ENCODE measurements around the gene AP2B1. TPM values are rescaled to one million over a fixed set of nuclear protein-coding genes. Genes with fewer than 3 reads are reported as not detected.

AP2B1 gene
- polyA plus RNA-seq, 3 donors, result 23.5 to 48.2 (median 43.5) TPM

GRCh38 chr17:35733366-35733765, 146.2 kb downstream of the AP2B1 start:
- 87 to 94% (median 89%) methylated on average over 6 of the region's 6 CpGs for WGBS, 3 donors
- no peak overlapping the region for H3K27ac ChIP-seq (ENCODE audit: low read depth, low read length)

GRCh38 chr17:35734396-35734795, 147.3 kb downstream of the AP2B1 start:
- H3K27ac ChIP-seq (ENCODE audit: low read depth, low read length), result no peak overlapping the region
- 87 to 89% (median 89%) methylated on average over 7 of the region's 7 CpGs for WGBS, 3 donors

GRCh38 chr17:35735036-35735805, 148.1 kb downstream of the AP2B1 start:
- WGBS, 3 donors, result 84 to 89% (median 89%) methylated on average over 29 of the region's 29 CpGs
- no peak overlapping the region for H3K27ac ChIP-seq (ENCODE audit: low read depth, low read length)

- no peak overlapping the region for H3K27ac ChIP-seq (ENCODE audit: low read depth, low read length)
- WGBS, 3 donors, result 90 to 95% (median 93%) methylated on average over 5 of the region's 5 CpGs
Measured at GRCh38 chr17:35736236-35736635, 149.1 kb downstream of the AP2B1 start.

- WGBS, 3 donors, result 76 to 87% (median 78%) methylated on average over 5 of the region's 5 CpGs
- H3K27ac ChIP-seq (ENCODE audit: low read depth, low read length), result no peak overlapping the region
Measured at GRCh38 chr17:35738519-35739133, 151.5 kb downstream of the AP2B1 start.

GRCh38 chr17:35740216-35740615, 153.1 kb downstream of the AP2B1 start:
- no peak overlapping the region for H3K27ac ChIP-seq (ENCODE audit: low read depth, low read length)
- 79 to 92% (median 89%) methylated on average over 7 of the region's 7 CpGs for WGBS, 3 donors

- H3K27ac ChIP-seq (ENCODE audit: low read depth, low read length), result no peak overlapping the region
- WGBS, 3 donors, result 16 to 18% (median 18%) methylated on average over 73 of the region's 73 CpGs
Measured at GRCh38 chr17:35740997-35741931, 154.1 kb downstream of the AP2B1 start.

GRCh38 chr17:35742496-35742895, 155.4 kb downstream of the AP2B1 start:
- WGBS, 3 donors, result 73 to 80% (median 77%) methylated on average over 7 of the region's 7 CpGs
- no peak overlapping the region for H3K27ac ChIP-seq (ENCODE audit: low read depth, low read length)

- no peak overlapping the region for H3K27ac ChIP-seq (ENCODE audit: low read depth, low read length)
- WGBS, 3 donors, result 67 to 70% (median 68%) methylated on average over 7 of the region's 7 CpGs
Measured at GRCh38 chr17:35742896-35743477, 155.9 kb downstream of the AP2B1 start.

GRCh38 chr17:35743626-35744328, 156.7 kb downstream of the AP2B1 start:
- H3K27ac ChIP-seq (ENCODE audit: low read depth, low read length), result no peak overlapping the region
- WGBS, 3 donors, result 42 to 48% (median 42%) methylated on average over 7 of the region's 7 CpGs

GRCh38 chr17:35744830-35745229, 157.7 kb downstream of the AP2B1 start:
- H3K27ac ChIP-seq (ENCODE audit: low read depth, low read length), result no peak overlapping the region
- 67 to 84% (median 82%) methylated on average over 8 of the region's 8 CpGs for WGBS, 3 donors

GRCh38 chr17:35745246-35745645, 158.1 kb downstream of the AP2B1 start:
- 84 to 88% (median 86%) methylated on average over 7 of the region's 7 CpGs for WGBS, 3 donors
- H3K27ac ChIP-seq (ENCODE audit: low read depth, low read length), result no peak overlapping the region

GRCh38 chr17:35745749-35746320, 158.7 kb downstream of the AP2B1 start:
- no peak overlapping the region for H3K27ac ChIP-seq (ENCODE audit: low read depth, low read length)
- WGBS, 3 donors, result 75 to 89% (median 83%) methylated on average over 15 of the region's 15 CpGs

- 21 to 31% (median 29%) methylated on average over 12 of the region's 12 CpGs for WGBS, 3 donors
- no peak overlapping the region for H3K27ac ChIP-seq (ENCODE audit: low read depth, low read length)
Measured at GRCh38 chr17:35747540-35748017, 160.5 kb downstream of the AP2B1 start.

GRCh38 chr17:35748341-35748841, 161.3 kb downstream of the AP2B1 start:
- H3K27ac ChIP-seq (ENCODE audit: low read depth, low read length), result no peak overlapping the region

GRCh38 chr17:35748979-35749378, 161.9 kb downstream of the AP2B1 start:
- no peak overlapping the region for H3K27ac ChIP-seq (ENCODE audit: low read depth, low read length)
- 72 to 82% (median 75%) methylated on average over 6 of the region's 6 CpGs for WGBS, 3 donors

More at GRCh38 chr17:35748341-35748841, 161.3 kb downstream of the AP2B1 start:
- WGBS, 3 donors, result 14 to 22% (median 20%) methylated on average over 4 of the region's 4 CpGs

Measured in adipose tissue (tissue), 3 donors.